Stimulated activated naive B cell treated with anti-CD40 and anti-IgM and Interleukin-4, amounts not matched to agents 10 μg/mL and 1 μg/mL and 100 μg/mL, for 72 hours (primary cell): ENCODE measurements around the gene GPHN.
A peak's percentile ranks its signal among the peaks of the same experiment; 100 is the strongest.

Source experiments
- ATAC-seq, 2 donors: fragments of 150-1000 bp; cut with Tn5 transposase; replicated peaks; 2 replicates each; pipeline ENCODE4 v1.10.0; 2021; ENCODE audit warnings: moderate library complexity in 1 of 2
- DNase-seq: peaks from one replicate; pipeline ENCODE4 v3.0.0; 2021
- H3K27ac Mint-ChIP-seq: one replicate; pipeline ENCODE4 v1.8.0; 2022; ENCODE audit warnings: mild to moderate bottlenecking, mixed read lengths
- H3K27me3 Mint-ChIP-seq, 2 donors: one replicate each; pipeline ENCODE4 v1.8.0; 2022; ENCODE audit warnings: mixed read lengths in 2 of 2
- H3K36me3 Mint-ChIP-seq, 2 donors: one replicate each; pipeline ENCODE4 v1.8.0; 2022; ENCODE audit warnings: mixed read lengths in 2 of 2, mild to moderate bottlenecking in 1 of 2
- H3K4me1 Mint-ChIP-seq, 2 donors: one replicate each; pipeline ENCODE4 v1.8.0; 2022; ENCODE audit warnings: mixed read lengths in 2 of 2, mild to moderate bottlenecking in 1 of 2
- H3K4me3 Mint-ChIP-seq, 2 donors: one replicate each; pipeline ENCODE4 v1.8.0; 2022; ENCODE audit warnings: mild to moderate bottlenecking in 2 of 2, mixed read lengths in 2 of 2, moderate library complexity in 1 of 2
- H3K9me3 Mint-ChIP-seq, 2 donors: one replicate each; pipeline ENCODE4 v1.8.0; 2022; ENCODE audit warnings: mixed read lengths in 2 of 2, mild to moderate bottlenecking in 1 of 2

GPHN gene

GRCh38 chr14:66507722-66508546 is at the start of gene GPHN:
Gene GPHN (plus strand): TSS chr14:66508147.
- H3K36me3 Mint-ChIP-seq: peaks cover 0 to 2% of the 10 kb centered on the region in 2 donors
- H3K9me3 Mint-ChIP-seq: peaks cover 1 to 2% of the 10 kb centered on the region in 2 donors
- H3K27me3 Mint-ChIP-seq: peaks cover 6 to 10% of the 10 kb centered on the region in 2 donors
- H3K4me3 Mint-ChIP-seq: peak within 1 kb of the TSS; percentile 90 to 93
- peak; percentile 88 for DNase-seq
- H3K4me1 Mint-ChIP-seq: peaks cover 8 to 25% of the 10 kb centered on the region in 2 donors
- peak; percentile 87 to 88 for ATAC-seq
- peak within 1 kb of the TSS; percentile 89 for H3K27ac Mint-ChIP-seq

DNA sequence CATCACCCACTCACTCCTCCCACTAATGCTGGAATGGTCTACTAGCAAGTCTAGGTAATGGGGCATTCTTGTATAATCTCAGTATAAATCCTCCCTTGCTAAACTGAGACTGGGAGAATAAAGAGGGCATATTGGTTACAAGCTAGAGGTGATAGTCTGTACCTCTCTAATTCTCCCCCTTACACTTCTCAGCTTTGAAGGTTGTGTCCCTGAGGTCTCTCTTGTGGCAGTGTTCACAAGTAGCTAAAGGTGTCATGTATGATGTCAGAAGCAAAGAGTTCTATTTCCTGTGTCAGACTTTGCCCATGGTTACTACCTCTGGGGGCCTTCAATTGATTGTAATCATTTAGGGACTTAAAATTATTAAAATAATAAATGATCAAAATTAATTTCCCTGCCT is 48.3 kb upstream of the GPHN start:
- Mint-ChIP-seq H3K36me3 (peaks cover 4 to 7% of the 10 kb centered on the region in 2 donors), H3K27me3 (peaks cover 0 to 4% of the 10 kb centered on the region in 2 donors), H3K9me3 (peaks cover 5% of the 10 kb centered on the region in 2 donors), H3K4me3 (no peak overlapping the region), H3K27ac (no peak overlapping the region), H3K4me1 (no peaks in the 10 kb centered on the region)
- ATAC-seq: no peak
- no peak for DNase-seq

GRCh38 chr14:66464261-66464660 is 43.7 kb upstream of the GPHN start:
- Mint-ChIP-seq H3K4me3 (no peak overlapping the region), H3K27ac (no peak overlapping the region), H3K4me1 (no peaks in the 10 kb centered on the region), H3K27me3 (no peaks in the 10 kb centered on the region), H3K9me3 (peaks cover 0 to 2% of the 10 kb centered on the region in 2 donors), H3K36me3 (no peaks in the 10 kb centered on the region)
- ATAC-seq (no peak), DNase-seq (no peak)

DNA sequence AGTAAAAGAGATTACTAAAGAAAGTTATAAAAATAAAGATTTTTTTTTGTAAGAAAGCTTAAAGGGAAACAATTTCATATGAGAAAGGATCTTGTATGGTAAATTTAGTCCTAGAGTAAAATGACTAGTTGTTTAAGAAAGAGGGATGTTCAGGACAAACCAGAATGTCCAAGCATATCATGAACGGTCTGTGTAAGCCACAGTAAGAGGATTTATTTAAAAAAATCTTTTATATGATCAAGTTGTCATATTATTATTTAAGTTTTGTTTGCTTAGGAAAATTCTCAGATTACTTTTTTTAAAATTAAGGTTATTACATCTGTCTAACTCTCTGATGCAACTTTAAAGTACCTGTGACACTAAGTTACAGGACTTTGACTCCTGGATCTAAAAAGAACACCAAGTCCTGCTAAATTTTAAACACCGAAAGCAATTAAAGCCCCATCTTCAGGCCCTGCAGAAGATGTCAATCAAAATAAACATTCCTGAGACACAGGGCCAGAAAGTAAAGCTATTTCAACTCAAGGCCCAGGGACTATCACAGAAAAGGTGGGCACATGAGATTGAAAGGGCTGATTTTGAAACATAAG is 39.1 kb upstream of the GPHN start:
- peaks cover 2 to 5% of the 10 kb centered on the region in 2 donors for H3K36me3 Mint-ChIP-seq
- H3K4me3 Mint-ChIP-seq: no peak overlapping the region
- H3K27ac Mint-ChIP-seq: no peak overlapping the region
- ATAC-seq (no peak), DNase-seq (no peak)
- peaks cover 7 to 12% of the 10 kb centered on the region in 2 donors for H3K9me3 Mint-ChIP-seq
- H3K27me3 Mint-ChIP-seq: no peaks in the 10 kb centered on the region
- H3K4me1 Mint-ChIP-seq: no peaks in the 10 kb centered on the region

DNA sequence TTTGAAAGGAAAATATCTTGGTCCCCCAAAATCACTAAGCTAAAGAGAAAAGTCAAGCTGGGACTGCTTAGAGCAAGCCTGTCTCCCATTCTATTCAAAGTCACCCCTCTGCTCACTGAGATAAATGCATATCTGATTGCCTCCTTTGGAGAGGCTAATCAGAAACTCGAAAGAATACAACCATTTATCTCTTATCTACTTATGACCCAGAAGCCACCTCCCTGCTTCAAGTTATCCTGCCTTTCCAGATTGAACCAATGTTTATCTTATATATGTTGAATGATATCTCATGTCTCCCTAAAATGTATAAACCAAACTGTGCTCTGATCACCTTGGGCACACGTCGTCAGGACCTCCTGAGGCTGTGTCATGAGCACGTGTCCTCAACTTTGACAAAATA is 36.4 kb upstream of the GPHN start:
- H3K27me3 Mint-ChIP-seq: no peaks in the 10 kb centered on the region
- H3K4me1 Mint-ChIP-seq: no peaks in the 10 kb centered on the region
- H3K4me3 Mint-ChIP-seq: no peak overlapping the region
- DNase-seq (no peak), ATAC-seq (no peak)
- H3K9me3 Mint-ChIP-seq: peaks cover 7 to 12% of the 10 kb centered on the region in 2 donors
- peaks cover 2 to 5% of the 10 kb centered on the region in 2 donors for H3K36me3 Mint-ChIP-seq
- H3K27ac Mint-ChIP-seq: no peak overlapping the region

- peaks cover 2 to 5% of the 10 kb centered on the region in 2 donors for H3K36me3 Mint-ChIP-seq
- H3K27me3 Mint-ChIP-seq: no peaks in the 10 kb centered on the region
- H3K4me3 Mint-ChIP-seq: no peak overlapping the region
- H3K27ac Mint-ChIP-seq: no peak overlapping the region
- DNase-seq (no peak), ATAC-seq (no peak)
- peaks cover 7 to 12% of the 10 kb centered on the region in 2 donors for H3K9me3 Mint-ChIP-seq
- no peaks in the 10 kb centered on the region for H3K4me1 Mint-ChIP-seq
Observed at GRCh38 chr14:66472251-66472650, 35.7 kb upstream of the GPHN start.

- DNase-seq: no peak
- peaks cover 5 to 12% of the 10 kb centered on the region in 2 donors for H3K9me3 Mint-ChIP-seq
- H3K27ac Mint-ChIP-seq: no peak overlapping the region
- H3K36me3 Mint-ChIP-seq: peaks cover 2 to 5% of the 10 kb centered on the region in 2 donors
- no peak for ATAC-seq
- H3K4me1 Mint-ChIP-seq: no peaks in the 10 kb centered on the region
- no peaks in the 10 kb centered on the region for H3K27me3 Mint-ChIP-seq
- no peak overlapping the region for H3K4me3 Mint-ChIP-seq
Observed at GRCh38 chr14:66473223-66473622, 34.7 kb upstream of the GPHN start.

GRCh38 chr14:66476964-66477363 is 31.0 kb upstream of the GPHN start:
- no peaks in the 10 kb centered on the region for H3K4me1 Mint-ChIP-seq
- DNase-seq: no peak
- H3K9me3 Mint-ChIP-seq: peaks cover 1 to 5% of the 10 kb centered on the region in 2 donors
- H3K27ac Mint-ChIP-seq: no peak overlapping the region
- ATAC-seq: no peak
- H3K4me3 Mint-ChIP-seq: no peak overlapping the region
- no peaks in the 10 kb centered on the region for H3K36me3 Mint-ChIP-seq
- no peaks in the 10 kb centered on the region for H3K27me3 Mint-ChIP-seq

- Mint-ChIP-seq H3K4me3 (no peak overlapping the region), H3K9me3 (no peaks in the 10 kb centered on the region), H3K36me3 (no peaks in the 10 kb centered on the region), H3K27ac (no peak overlapping the region), H3K4me1 (no peaks in the 10 kb centered on the region), H3K27me3 (no peaks in the 10 kb centered on the region)
- no peak for DNase-seq
- no peak for ATAC-seq
Observed at GRCh38 chr14:66477567-66477966, 30.4 kb upstream of the GPHN start.

GRCh38 chr14:66482873-66483272 is 25.1 kb upstream of the GPHN start:
- DNase-seq (no peak), ATAC-seq (no peak)
- Mint-ChIP-seq H3K4me1 (no peaks in the 10 kb centered on the region), H3K27me3 (no peaks in the 10 kb centered on the region), H3K27ac (no peak overlapping the region), H3K36me3 (no peaks in the 10 kb centered on the region), H3K9me3 (no peaks in the 10 kb centered on the region), H3K4me3 (no peak overlapping the region)

DNA sequence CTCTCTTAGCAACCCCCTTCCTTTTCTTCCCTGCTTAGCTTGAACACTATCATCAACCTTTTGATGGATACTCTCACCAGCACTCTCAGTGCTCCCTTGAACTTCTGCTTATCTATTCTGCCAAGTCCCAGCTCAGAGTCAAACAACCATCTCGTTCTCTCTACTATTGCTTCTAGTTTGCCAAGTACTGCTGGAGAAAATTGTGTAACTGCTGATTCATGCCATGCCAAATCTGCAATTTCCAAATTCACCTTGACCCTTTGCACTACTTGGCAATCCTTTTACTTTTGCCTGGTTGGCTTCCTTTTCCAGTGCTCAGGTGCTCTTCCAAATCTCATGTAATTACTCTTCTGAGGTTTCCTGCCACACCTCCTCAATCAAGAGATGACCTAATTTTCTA is 24.6 kb upstream of the GPHN start:
- DNase-seq (no peak), ATAC-seq (no peak)
- no peaks in the 10 kb centered on the region for H3K27me3 Mint-ChIP-seq
- no peaks in the 10 kb centered on the region for H3K36me3 Mint-ChIP-seq
- no peak overlapping the region for H3K27ac Mint-ChIP-seq
- no peaks in the 10 kb centered on the region for H3K9me3 Mint-ChIP-seq
- no peak overlapping the region for H3K4me3 Mint-ChIP-seq
- no peaks in the 10 kb centered on the region for H3K4me1 Mint-ChIP-seq

DNA sequence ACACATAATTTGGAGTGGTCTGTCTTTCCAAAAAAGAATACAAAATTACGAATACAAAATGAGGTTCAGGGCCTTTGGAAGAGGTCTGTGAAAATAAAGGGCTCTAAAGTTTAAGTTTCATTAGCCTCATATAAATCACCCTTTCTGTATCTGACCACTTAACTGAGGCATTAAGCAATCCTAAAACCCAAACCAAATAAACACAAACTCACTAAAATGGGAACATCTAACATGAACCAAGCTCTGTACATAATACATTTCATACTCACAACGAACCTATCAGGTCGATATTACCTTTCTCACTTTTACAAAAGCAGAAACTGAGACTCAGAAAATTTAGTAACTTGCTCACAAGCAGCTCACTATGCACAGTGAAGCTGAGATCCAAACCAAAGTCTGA is 22.9 kb upstream of the GPHN start:
- Mint-ChIP-seq H3K4me3 (no peak overlapping the region), H3K27ac (no peak overlapping the region), H3K9me3 (no peaks in the 10 kb centered on the region), H3K4me1 (no peaks in the 10 kb centered on the region), H3K27me3 (no peaks in the 10 kb centered on the region), H3K36me3 (no peaks in the 10 kb centered on the region)
- ATAC-seq: no peak
- no peak for DNase-seq

- no peaks in the 10 kb centered on the region for H3K27me3 Mint-ChIP-seq
- no peaks in the 10 kb centered on the region for H3K4me1 Mint-ChIP-seq
- no peaks in the 10 kb centered on the region for H3K36me3 Mint-ChIP-seq
- no peaks in the 10 kb centered on the region for H3K9me3 Mint-ChIP-seq
- DNase-seq (no peak), ATAC-seq (no peak)
- no peak within 1 kb of the TSS for H3K4me3 Mint-ChIP-seq
- H3K27ac Mint-ChIP-seq: no peak within 1 kb of the TSS
Observed at GRCh38 chr14:66485910-66486421, 22.0 kb upstream of the GPHN start, which contains the start of gene CCDC196. Gene CCDC196 (plus strand): TSS chr14:66486371. CDS start chr14:66486503, 132 bp downstream.

DNA sequence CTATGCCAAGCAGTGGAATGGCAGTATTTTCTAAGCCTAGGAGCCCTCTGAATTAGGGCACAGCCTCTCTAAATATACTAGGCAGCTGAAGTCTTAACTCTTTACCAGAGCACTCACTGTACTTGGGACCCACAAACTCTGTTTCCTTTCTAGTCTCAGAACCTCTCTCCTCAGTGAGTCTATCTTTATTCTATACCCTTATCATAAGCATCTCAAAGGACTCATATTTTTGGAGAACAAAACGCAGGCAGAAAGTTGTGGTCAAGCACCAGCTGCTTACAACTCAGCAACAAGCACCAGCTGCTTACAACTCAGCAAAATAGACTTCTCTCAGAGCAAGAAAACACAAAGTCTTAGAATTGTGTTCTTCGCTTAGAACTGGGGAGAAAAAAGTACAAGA is 20.8 kb upstream of the GPHN start:
- Mint-ChIP-seq H3K4me1 (no peaks in the 10 kb centered on the region), H3K4me3 (no peak overlapping the region), H3K27ac (no peak overlapping the region), H3K27me3 (no peaks in the 10 kb centered on the region), H3K9me3 (no peaks in the 10 kb centered on the region), H3K36me3 (no peaks in the 10 kb centered on the region)
- no peak for ATAC-seq
- DNase-seq: no peak
